GM18951 (cell line): ENCODE measurements around the gene LHFPL3.
"Not testable (repeated sequence)": the region's sequence is repeated elsewhere in the genome, so short reads cannot be mapped to it uniquely, and the experiment has no call there.

Experiments used
- POLR2A ChIP-seq: IDR thresholded peaks from 4 replicates; pipeline ENCODE4 v1.6.1; 2011; ENCODE audit warnings: mild to moderate bottlenecking; ENCODE audit not compliant: insufficient read length, insufficient read depth; ENCODE audit errors: extremely low read depth
- in situ Hi-C: fragments of 300-500 bp; cut with MboI; formaldehyde crosslinking; loops from one replicate; pipeline ENCODE4 v1.12.0; 2022; ENCODE audit warnings: low sequenced_read_pairs, mixed read lengths, inconsistent platforms; ENCODE audit not compliant: unreplicated experiment

Gene LHFPL3

DNA sequence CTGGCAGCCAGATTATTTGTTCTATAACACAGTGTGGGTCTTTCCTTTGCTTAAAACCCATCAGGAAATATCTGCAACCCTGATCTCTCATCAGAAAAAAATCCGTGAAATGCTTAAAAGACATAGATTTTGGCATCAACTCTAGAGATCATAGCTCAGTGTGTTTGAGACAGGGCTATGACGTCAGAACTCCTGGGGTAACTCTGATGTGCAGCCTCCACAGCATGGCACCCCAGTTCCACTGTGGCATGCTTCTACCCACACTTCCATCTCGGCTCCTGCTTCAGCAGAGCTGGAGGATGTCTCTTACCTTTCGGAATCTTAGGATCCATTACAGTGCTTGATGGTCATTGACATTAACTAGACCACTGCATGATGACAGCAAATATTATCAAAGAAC lies 205.7 kb downstream of the LHFPL3 start:
- in situ Hi-C loops, result no loop called here

DNA sequence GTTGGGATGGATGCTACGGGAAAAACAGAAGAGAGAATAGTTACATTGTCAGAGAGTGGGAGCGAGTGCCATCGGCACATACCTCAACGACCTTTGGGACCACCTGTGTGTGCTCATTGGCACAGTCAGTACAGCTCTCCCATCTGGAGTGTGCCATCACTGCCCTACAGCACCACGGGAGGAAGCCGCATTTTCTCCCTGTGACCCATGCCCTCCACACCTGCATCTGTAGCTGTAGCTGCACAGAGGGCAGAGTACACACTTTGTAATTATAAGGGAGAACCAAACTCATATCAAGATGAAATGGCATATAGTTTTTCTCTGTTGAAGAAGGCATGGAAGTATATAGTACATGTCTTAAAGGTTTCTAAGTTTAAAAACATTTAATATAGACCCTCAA lies 207.4 kb downstream of the LHFPL3 start:
- in situ Hi-C loops, result no loop called here
- no peak for TF ChIP-seq POLR2A

More for the DNA sequence above, 205.7 kb downstream of the LHFPL3 start:
- no peak for TF ChIP-seq POLR2A

DNA sequence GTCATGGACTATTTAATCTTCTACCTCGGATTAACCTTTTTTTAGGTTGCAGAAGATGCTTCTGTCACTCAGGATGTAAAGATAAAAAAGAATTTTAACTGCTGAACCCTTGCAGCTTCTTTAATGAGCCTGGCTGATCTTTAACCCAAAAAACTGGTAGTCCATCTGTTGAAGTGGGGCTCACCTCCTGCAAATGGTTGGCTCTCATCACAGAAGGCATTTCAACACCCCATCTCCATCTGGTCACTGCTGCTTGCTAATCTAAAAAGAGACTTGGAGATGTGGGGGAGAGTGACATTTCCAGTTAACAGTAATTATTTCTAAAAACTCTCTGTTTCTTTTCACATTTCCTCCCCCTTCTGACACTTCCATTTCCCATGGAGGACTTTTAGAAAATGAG lies 208.6 kb downstream of the LHFPL3 start:
- in situ Hi-C loops, result no loop called here
- no peak for TF ChIP-seq POLR2A

GRCh38 chr7:104538152-104538551 lies 209.7 kb downstream of the LHFPL3 start:
- TF ChIP-seq POLR2A, result no peak
- in situ Hi-C loops, result no loop called here

- no peak for TF ChIP-seq POLR2A
- in situ Hi-C loops, result no loop called here
Measured at GRCh38 chr7:104541897-104542296, 213.5 kb downstream of the LHFPL3 start.

GRCh38 chr7:104548861-104549260 lies 220.5 kb downstream of the LHFPL3 start:
- no peak for TF ChIP-seq POLR2A
- in situ Hi-C loops, result no loop called here

GRCh38 chr7:104550362-104550761 lies 222.0 kb downstream of the LHFPL3 start:
- TF ChIP-seq POLR2A, result no peak
- in situ Hi-C loops, result no loop called here

GRCh38 chr7:104551226-104551625 lies 222.8 kb downstream of the LHFPL3 start:
- no peak for TF ChIP-seq POLR2A
- in situ Hi-C loops, result no loop called here

DNA sequence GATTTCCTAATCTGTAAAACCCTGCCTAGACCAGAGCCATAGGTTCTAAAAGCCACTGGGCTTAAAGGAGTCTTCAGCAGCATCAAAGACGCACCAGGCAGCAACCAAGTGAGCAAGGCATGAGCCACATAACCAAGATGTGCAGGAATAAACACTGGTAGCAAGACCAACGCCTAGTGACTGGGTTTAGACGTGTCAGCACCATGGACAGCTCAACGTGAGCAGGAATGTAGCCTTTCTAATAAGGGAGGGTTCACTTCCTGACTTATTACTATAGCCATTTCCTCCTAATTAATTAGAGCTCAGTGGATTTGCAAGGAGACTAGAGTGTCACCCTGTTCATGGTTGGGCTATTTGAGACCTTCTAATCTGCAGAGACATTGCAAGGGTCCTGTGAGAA lies 223.7 kb downstream of the LHFPL3 start:
- in situ Hi-C loops, result no loop called here
- TF ChIP-seq POLR2A, result no peak

DNA sequence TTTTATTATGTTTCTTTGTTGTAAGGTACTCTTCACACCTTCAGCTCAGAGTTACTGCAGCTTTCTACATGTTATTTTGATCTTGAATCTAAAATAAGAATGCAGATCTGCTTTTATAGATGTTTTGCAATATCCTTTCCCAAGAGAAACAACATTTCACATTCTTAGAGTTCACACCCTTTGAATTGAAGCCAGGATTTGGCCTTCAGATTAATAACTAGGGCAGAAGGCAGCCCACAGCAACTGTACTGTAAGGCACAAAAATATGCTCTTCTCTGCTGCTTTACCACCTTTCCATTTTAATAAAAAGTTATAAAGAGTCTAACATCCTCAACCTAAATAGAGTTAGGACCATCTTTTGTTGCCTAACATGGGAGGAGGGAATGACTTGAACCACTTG lies 224.7 kb downstream of the LHFPL3 start:
- TF ChIP-seq POLR2A, result no peak
- in situ Hi-C loops, result no loop called here

GRCh38 chr7:104563350-104563901 lies 235.0 kb downstream of the LHFPL3 start:
- in situ Hi-C loops, result not testable (repeated sequence)

GRCh38 chr7:104569751-104570150 lies 241.3 kb downstream of the LHFPL3 start:
- in situ Hi-C loops, result no loop called here

GRCh38 chr7:104572554-104572953 lies 244.2 kb downstream of the LHFPL3 start:
- TF ChIP-seq POLR2A, result no peak
- in situ Hi-C loops, result no loop called here

More at GRCh38 chr7:104569751-104570150, 241.3 kb downstream of the LHFPL3 start:
- no peak for TF ChIP-seq POLR2A

- in situ Hi-C loops, result no loop called here
Measured at GRCh38 chr7:104584620-104585019, 256.2 kb downstream of the LHFPL3 start.

GRCh38 chr7:104595591-104595990 lies 267.2 kb downstream of the LHFPL3 start:
- in situ Hi-C loops, result not testable (repeated sequence)

More at GRCh38 chr7:104584620-104585019, 256.2 kb downstream of the LHFPL3 start:
- no peak for TF ChIP-seq POLR2A
